GM21723 (cell line): ENCODE data around the gene NAXE.
"Not testable (repeated sequence)": the region's sequence is repeated elsewhere in the genome, so short reads cannot be mapped to it uniquely, and the experiment has no call there.

ENCODE experiments used
- ATAC-seq: cut with Tn5 transposase; IDR thresholded peaks from one replicate; pipeline ENCODE4 v1.9.1; 2021; ENCODE audit warnings: mild to moderate bottlenecking, moderate library complexity; ENCODE audit not compliant: unreplicated experiment

NAXE gene

GRCh38 chr1:156592910-156593660 is 1.5 kb downstream of the NAXE start:
- ATAC-seq: no peak

GRCh38 chr1:156593661-156593989 is 2.0 kb downstream of the NAXE start:
- no peak for ATAC-seq

- ATAC-seq: no peak
Observed at GRCh38 chr1:156594190-156594589, 2.6 kb downstream of the NAXE start.

- ATAC-seq: no peak
Observed at GRCh38 chr1:156595016-156595415, 3.4 kb downstream of the NAXE start.

GRCh38 chr1:156596426-156596825 is 4.8 kb downstream of the NAXE start:
- ATAC-seq: no peak

GRCh38 chr1:156598125-156598524 is 6.5 kb downstream of the NAXE start:
- ATAC-seq: no peak

GRCh38 chr1:156598731-156599432 is 7.3 kb downstream of the NAXE start:
- no peak for ATAC-seq

GRCh38 chr1:156599811-156600210 is 8.2 kb downstream of the NAXE start:
- ATAC-seq: peak; percentile 52

GRCh38 chr1:156600733-156601121 is 9.2 kb downstream of the NAXE start:
- no peak for ATAC-seq

GRCh38 chr1:156601122-156601830 is 9.7 kb downstream of the NAXE start, which contains the start of gene GPATCH4:
Gene GPATCH4, minus strand, starts transcription at chr1:156601479.
- peak; percentile 67 for ATAC-seq

GRCh38 chr1:156601892-156602291 is 10.3 kb downstream of the NAXE start:
- ATAC-seq: no peak

GRCh38 chr1:156602557-156602993 is 11.0 kb downstream of the NAXE start:
- no peak for ATAC-seq

- not testable (repeated sequence) for ATAC-seq
Observed at GRCh38 chr1:156607344-156607743, 15.8 kb downstream of the NAXE start.

GRCh38 chr1:156608036-156608674 is 16.6 kb downstream of the NAXE start:
- ATAC-seq: peak; percentile 77

GRCh38 chr1:156608981-156609380 is 17.4 kb downstream of the NAXE start:
- peak; percentile 56 for ATAC-seq

- not testable (repeated sequence) for ATAC-seq
Observed at GRCh38 chr1:156610072-156610471, 18.5 kb downstream of the NAXE start.

- no peak for ATAC-seq
Observed at GRCh38 chr1:156612666-156613065, 21.1 kb downstream of the NAXE start.

- ATAC-seq: no peak
Observed at GRCh38 chr1:156615946-156616345, 24.4 kb downstream of the NAXE start.

- ATAC-seq: no peak
Observed at GRCh38 chr1:156616463-156616862, 24.9 kb downstream of the NAXE start.

GRCh38 chr1:156618853-156619581 is 27.4 kb downstream of the NAXE start, which contains the start of gene HAPLN2:
Gene HAPLN2, plus strand, starts transcription at chr1:156619415. Its CDS starts 4,076 bp downstream, at chr1:156623491.
- ATAC-seq: no peak
